PC-9 (cell line): ENCODE data around the gene TMEM238L. TPM values are rescaled to one million over a fixed set of nuclear protein-coding genes. Genes with fewer than 3 reads are reported as not detected.

Experiments
- BruUV-seq: library from RNA; stranded (reverse); fragments of 400-500 nt; replicated peaks from 2 replicates; lab custom pipeline; 2021; lab: Mats Ljungman, UMichigan
- CTCF ChIA-PET: fragments of 300-600 bp; sonication (Branson Sonifier 250); formaldehyde crosslinking; loops from one replicate; lab custom pipeline; 2022; ENCODE audit warnings: antibody characterized with exemption; lab: Charles Lee
- POLR2A ChIA-PET: fragments of 300-600 bp; sonication (Branson Sonifier 250); formaldehyde crosslinking; loops from one replicate; lab custom pipeline; 2022; ENCODE audit warnings: antibody characterized with exemption; ENCODE audit not compliant: unreplicated experiment; lab: Charles Lee
- DNase-seq, 2 experiments: peaks; one replicate each; pipeline versions ENCODE4 v3.0.0 to v3.0.0-alpha.2; 2015 to 2022; ENCODE audit warnings: mixed read lengths in 1 of 2
- H2AFZ ChIP-seq: fragments of 200-600 bp; sonication (generic); 2 replicates; pipeline ENCODE4 v1.8.1; 2017; ENCODE audit warnings: antibody characterized with exemption
- H3F3A ChIP-seq: fragments of 200-600 bp; sonication (generic); 2 replicates; pipeline ENCODE4 v1.8.1; 2017; ENCODE audit warnings: antibody characterized with exemption, mild to moderate bottlenecking, low read depth; ENCODE audit not compliant: insufficient read depth
- H3K27ac ChIP-seq: fragments of 200-600 bp; sonication (generic); 2 replicates; pipeline ENCODE4 v1.6.1; 2016; ENCODE audit warnings: mixed run types
- H3K27me3 ChIP-seq: fragments of 200-600 bp; sonication (generic); 2 replicates; pipeline ENCODE4 v1.6.1; 2016; ENCODE audit warnings: low read depth, mixed run types; ENCODE audit not compliant: insufficient read depth
- H3K36me3 ChIP-seq: fragments of 200-600 bp; sonication (generic); 2 replicates; pipeline ENCODE4 v1.6.1; 2016; ENCODE audit warnings: low read depth, mixed run types
- H3K4me1 ChIP-seq: fragments of 200-600 bp; sonication (generic); replicated peaks from 2 replicates; pipeline ENCODE4 v1.6.1; 2016; ENCODE audit warnings: mixed run types; ENCODE audit not compliant: insufficient read depth
- H3K4me2 ChIP-seq: fragments of 200-600 bp; sonication (generic); 2 replicates; pipeline ENCODE4 v1.6.1; 2017; ENCODE audit warnings: mixed run types
- H3K4me3 ChIP-seq: fragments of 200-600 bp; sonication (generic); 2 replicates; pipeline ENCODE4 v1.6.1; 2016; ENCODE audit warnings: mixed run types
- H3K79me2 ChIP-seq: fragments of 200-600 bp; sonication (generic); 2 replicates; pipeline ENCODE4 v1.6.1; 2017; ENCODE audit warnings: low read depth, mixed run types
- H3K9me2 ChIP-seq: fragments of 200-600 bp; sonication (generic); 2 replicates; pipeline ENCODE4 v1.8.1; 2017; ENCODE audit warnings: mild to moderate bottlenecking; ENCODE audit not compliant: insufficient read depth
- H3K9me3 ChIP-seq: fragments of 200-600 bp; sonication (generic); 2 replicates; pipeline ENCODE4 v1.8.1; 2016; ENCODE audit warnings: low read depth; ENCODE audit not compliant: insufficient read depth
- H4K20me1 ChIP-seq: fragments of 200-600 bp; sonication (generic); 2 replicates; pipeline ENCODE4 v1.8.1; 2017; ENCODE audit not compliant: insufficient read depth
- EZH2 ChIP-seq: fragments of 200-600 bp; sonication (generic); IDR thresholded peaks from 2 replicates; pipeline ENCODE4 v1.8.0; 2017; ENCODE audit warnings: antibody characterized with exemption, low read depth
- intact Hi-C: fragments of 100-400 bp; cut with micrococcal nuclease; formaldehyde crosslinking; loops from one replicate; pipeline ENCODE4 v1.10.0; 2022; ENCODE audit not compliant: unreplicated experiment
- total RNA-seq: library from RNA; stranded (reverse); gene quantifications from 2 replicates; pipeline ENCODE4 v1.2.3, GENCODE V29; 2021
- TF ChIP-seq, protein P1 (sequence below): fragments of 200-600 bp; sonication (generic); conservative IDR thresholded peaks from 2 replicates; pipeline ENCODE4 v1.6.1; 2017; ENCODE audit warnings: mixed run types, antibody characterized with exemption, mild to moderate bottlenecking, moderate library complexity

Gene TMEM238L
- total RNA-seq, 1 experiment from 2014 or later, result not detected

DNA sequence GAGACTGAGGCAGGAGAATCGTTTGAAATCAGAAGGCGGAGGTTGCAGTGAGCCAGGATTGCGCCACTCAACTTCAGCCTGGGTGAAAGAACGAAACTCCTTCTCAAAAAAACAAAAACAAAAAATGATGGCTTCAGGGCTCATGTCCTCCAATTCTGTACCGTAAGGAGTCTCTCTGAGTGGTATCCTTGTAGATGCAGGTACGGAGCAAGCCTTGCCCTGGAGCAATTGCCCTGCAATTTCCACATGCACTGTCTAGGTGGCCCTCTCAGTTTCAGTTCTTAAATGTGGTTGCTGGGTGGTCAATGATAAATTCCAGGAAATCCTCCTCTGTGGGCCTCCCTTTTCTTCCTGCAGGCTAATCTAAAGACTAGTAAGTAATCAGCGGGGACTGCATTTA lies 10.6 kb downstream of the TMEM238L start:
- POLR2A ChIA-PET, result no interaction called here
- DNase-seq, result no peak

DNA sequence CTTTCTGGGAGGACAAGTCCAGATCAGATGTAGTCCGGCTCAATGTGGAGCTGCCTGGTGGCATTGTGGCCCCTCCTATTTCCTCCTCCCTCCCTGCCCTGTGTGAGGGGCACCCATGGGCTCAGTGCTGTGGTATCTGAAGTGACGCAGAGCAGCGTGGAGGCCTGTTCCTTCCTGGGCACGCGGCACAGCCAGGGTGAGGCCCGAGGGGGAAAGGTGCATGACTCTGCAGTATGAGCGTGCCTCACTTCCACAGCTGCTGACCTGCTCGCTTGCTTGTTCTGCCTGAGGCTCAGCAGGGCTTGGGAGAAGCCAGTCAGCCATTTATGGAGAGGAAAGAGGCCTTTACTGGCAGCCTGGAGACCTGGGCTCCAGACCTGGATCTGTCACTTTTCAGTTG lies 11.7 kb downstream of the TMEM238L start:
- H3K4me2 ChIP-seq, result no peak overlapping the region
- no TSS peak for BruUV-seq
- H4K20me1 ChIP-seq, result no peaks in the 10 kb centered on the region
- no peak overlapping the region for H2AFZ ChIP-seq
- H3K27me3 ChIP-seq, result no peaks in the 10 kb centered on the region
- H3K27ac ChIP-seq, result no peak overlapping the region
- ChIA-PET POLR2A (no interaction called here), CTCF (no interaction called here)
- no peaks in the 10 kb centered on the region for H3K9me2 ChIP-seq
- TF ChIP-seq, protein P1, sequence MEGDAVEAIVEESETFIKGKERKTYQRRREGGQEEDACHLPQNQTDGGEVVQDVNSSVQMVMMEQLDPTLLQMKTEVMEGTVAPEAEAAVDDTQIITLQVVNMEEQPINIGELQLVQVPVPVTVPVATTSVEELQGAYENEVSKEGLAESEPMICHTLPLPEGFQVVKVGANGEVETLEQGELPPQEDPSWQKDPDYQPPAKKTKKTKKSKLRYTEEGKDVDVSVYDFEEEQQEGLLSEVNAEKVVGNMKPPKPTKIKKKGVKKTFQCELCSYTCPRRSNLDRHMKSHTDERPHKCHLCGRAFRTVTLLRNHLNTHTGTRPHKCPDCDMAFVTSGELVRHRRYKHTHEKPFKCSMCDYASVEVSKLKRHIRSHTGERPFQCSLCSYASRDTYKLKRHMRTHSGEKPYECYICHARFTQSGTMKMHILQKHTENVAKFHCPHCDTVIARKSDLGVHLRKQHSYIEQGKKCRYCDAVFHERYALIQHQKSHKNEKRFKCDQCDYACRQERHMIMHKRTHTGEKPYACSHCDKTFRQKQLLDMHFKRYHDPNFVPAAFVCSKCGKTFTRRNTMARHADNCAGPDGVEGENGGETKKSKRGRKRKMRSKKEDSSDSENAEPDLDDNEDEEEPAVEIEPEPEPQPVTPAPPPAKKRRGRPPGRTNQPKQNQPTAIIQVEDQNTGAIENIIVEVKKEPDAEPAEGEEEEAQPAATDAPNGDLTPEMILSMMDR, result no peak
- no peak for TF ChIP-seq EZH2
- intact Hi-C loops, result no loop called here
- H3K9me3 ChIP-seq, result no peaks in the 10 kb centered on the region
- H3K4me3 ChIP-seq, result no peak overlapping the region
- no peaks in the 10 kb centered on the region for H3K4me1 ChIP-seq
- no peaks in the 10 kb centered on the region for H3K79me2 ChIP-seq
- H3K36me3 ChIP-seq, result no peaks in the 10 kb centered on the region
- H3F3A ChIP-seq, result no peaks in the 10 kb centered on the region
- peak in 1 of 2 experiments; percentile 27 for DNase-seq

More for the DNA sequence above, 10.6 kb downstream of the TMEM238L start:
- Histone ChIP-seq H3F3A (no peaks in the 10 kb centered on the region), H3K27ac (no peak overlapping the region), H3K4me2 (no peak overlapping the region), H3K27me3 (no peaks in the 10 kb centered on the region), H3K4me1 (0 out of 2 replicates have a peak, but pooled peaks cover 3% of the 10 kb centered on the region), H3K79me2 (no peaks in the 10 kb centered on the region), H3K9me2 (no peaks in the 10 kb centered on the region), H3K4me3 (no peak overlapping the region), H4K20me1 (no peaks in the 10 kb centered on the region), H3K36me3 (no peaks in the 10 kb centered on the region), H2AFZ (no peak overlapping the region), H3K9me3 (no peaks in the 10 kb centered on the region)
- CTCF ChIA-PET, result no interaction called here
- TF ChIP-seq, protein P1, result no peak
- no peak for TF ChIP-seq EZH2
- intact Hi-C loops, result no loop called here
- BruUV-seq, result no TSS peak

DNA sequence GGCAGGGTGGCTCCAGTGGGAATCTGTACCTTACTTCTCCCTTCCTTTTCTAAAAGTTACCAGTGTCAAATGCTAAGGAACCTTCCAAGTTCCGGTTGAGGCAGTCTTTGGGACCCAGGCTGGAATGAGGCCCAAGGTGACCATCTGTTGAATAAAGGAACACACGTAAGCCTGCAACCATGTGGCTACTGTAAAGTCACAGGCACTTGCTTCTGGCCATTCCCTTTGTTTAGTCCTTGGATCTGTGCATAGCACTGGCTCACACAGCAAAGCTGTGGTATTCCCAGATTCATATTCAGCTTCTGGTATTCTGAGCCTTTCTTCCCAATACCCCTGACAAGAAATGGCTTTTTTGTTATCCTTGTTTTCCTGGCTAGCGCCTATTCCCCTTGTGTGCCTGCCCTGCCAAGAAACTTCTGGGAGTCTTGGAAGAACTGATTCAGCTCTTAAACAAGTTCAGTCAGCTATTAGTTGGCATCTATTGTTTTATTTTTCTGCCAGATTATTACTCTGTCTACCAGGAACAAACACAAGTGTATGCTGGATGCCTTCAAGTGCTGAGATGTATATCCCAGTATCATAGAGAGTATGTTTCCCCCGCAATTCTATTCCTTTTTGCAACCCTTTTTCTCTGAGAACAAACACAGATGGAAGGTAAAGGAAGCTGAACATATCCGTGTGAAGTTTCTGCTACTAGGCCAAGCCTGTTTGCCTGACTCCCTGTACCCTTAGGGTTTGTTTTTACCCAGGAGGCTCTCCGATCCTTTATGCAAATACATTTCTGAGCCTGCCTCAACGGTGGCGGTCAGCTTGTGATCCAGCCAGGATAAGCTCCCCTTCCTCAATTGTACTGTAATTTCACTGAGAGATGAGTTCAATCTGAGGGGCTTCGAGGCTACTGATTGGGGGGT lies 13.2 kb downstream of the TMEM238L start:
- H3K79me2 ChIP-seq, result no peaks in the 10 kb centered on the region
- CTCF ChIA-PET, result no interaction called here
- DNase-seq, result no peak
- no peaks in the 10 kb centered on the region for H3K4me1 ChIP-seq
- BruUV-seq, result no TSS peak
- no peaks in the 10 kb centered on the region for H4K20me1 ChIP-seq
- POLR2A ChIA-PET, result interaction anchor here (0.6 kb wide), 1 partner anchor 1740 kb away, joined by 3 read pairs; no protein-coding TSS in a partner anchor
- H3K27me3 ChIP-seq, result no peaks in the 10 kb centered on the region
- H3K36me3 ChIP-seq, result no peaks in the 10 kb centered on the region
- no peaks in the 10 kb centered on the region for H3F3A ChIP-seq
- H3K4me3 ChIP-seq, result no peak overlapping the region
- no peak overlapping the region for H2AFZ ChIP-seq
- intact Hi-C loops, result no loop called here
- TF ChIP-seq EZH2, result no peak
- TF ChIP-seq, protein P1, result no peak
- H3K27ac ChIP-seq, result no peak overlapping the region
- H3K9me3 ChIP-seq, result no peaks in the 10 kb centered on the region
- no peaks in the 10 kb centered on the region for H3K9me2 ChIP-seq
- no peak overlapping the region for H3K4me2 ChIP-seq
